GM10248 (cell line): ENCODE measurements around the gene LY86.
A peak's percentile ranks its signal among the peaks of the same experiment; 100 is the strongest.

Experiments used
- CTCF ChIA-PET: fragments of 300-600 bp; sonication (Branson Sonifier 250); formaldehyde crosslinking; extraction: SDS; loops from one replicate; lab custom pipeline; 2021; ENCODE audit warnings: antibody characterized with exemption; lab: Yijun Ruan, JAX
- POLR2A ChIA-PET: fragments of 350-650 bp; sonication (Branson Sonifier 250); formaldehyde crosslinking; extraction: SDS; loops from one replicate; lab custom pipeline; 2020; ENCODE audit warnings: antibody characterized with exemption; lab: Yijun Ruan, JAX
- DNase-seq: peaks from one replicate; pipeline ENCODE4 v3.0.0; 2012; ENCODE audit errors: extremely low spot score
- CTCF ChIP-seq: IDR thresholded peaks from 2 replicates; pipeline ENCODE4 v1.5.1; 2012; ENCODE audit warnings: mild to moderate bottlenecking, low read depth; ENCODE audit errors: extremely low read depth, missing control alignments, control extremely low read depth

LY86 gene

GRCh38 chr6:6588064-6588923 is at the start of gene LY86:
TSS of gene LY86 (plus strand) at chr6:6588720. CDS start at chr6:6588735, 15 bp downstream.
- ChIA-PET POLR2A (interaction anchor here (0.5 to 1.7 kb wide), 4 partner anchors 41 to 1627 kb away, joined by 3 to 5 read pairs (median 4); no protein-coding TSS in a partner anchor), CTCF (interaction anchor here (0.8 to 4.0 kb wide), 10 partner anchors 14 to 687 kb away, joined by 3 to 21 read pairs (median 3); no protein-coding TSS in a partner anchor)
- DNase-seq: peak; percentile 62
- no peak for TF ChIP-seq CTCF

- CTCF ChIA-PET: interaction anchor here (0.9 to 2.5 kb wide), 3 partner anchors 8 to 1070 kb away, joined by 3 to 12 read pairs (median 5); no protein-coding TSS in a partner anchor
- POLR2A ChIA-PET: no interaction called here
Measured at GRCh38 chr6:6539036-6539435, 49.5 kb upstream of the LY86 start.

DNA sequence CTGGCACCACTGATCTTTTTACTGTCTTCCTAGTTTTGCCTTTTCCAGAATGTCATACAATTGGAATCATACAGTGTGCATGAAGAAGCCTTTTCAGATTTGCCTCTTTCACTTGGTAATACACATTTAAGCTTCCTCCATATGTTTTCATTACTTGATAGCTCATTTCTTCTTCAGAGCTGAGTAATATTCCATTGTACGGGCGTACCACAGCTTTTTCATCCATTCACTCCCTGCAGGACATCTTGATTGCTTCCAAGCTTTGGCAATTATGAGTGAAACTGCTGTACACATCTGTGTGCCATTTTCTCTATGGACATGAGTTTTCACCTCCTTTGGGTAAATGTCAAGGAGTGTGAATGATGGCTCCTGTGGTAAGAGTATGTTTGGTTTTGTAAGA is 46.2 kb upstream of the LY86 start:
- DNase-seq: no peak
- ChIA-PET CTCF (no interaction called here), POLR2A (no interaction called here)
- no peak for TF ChIP-seq CTCF

More at GRCh38 chr6:6539036-6539435, 49.5 kb upstream of the LY86 start:
- no peak for TF ChIP-seq CTCF
- no peak for DNase-seq

DNA sequence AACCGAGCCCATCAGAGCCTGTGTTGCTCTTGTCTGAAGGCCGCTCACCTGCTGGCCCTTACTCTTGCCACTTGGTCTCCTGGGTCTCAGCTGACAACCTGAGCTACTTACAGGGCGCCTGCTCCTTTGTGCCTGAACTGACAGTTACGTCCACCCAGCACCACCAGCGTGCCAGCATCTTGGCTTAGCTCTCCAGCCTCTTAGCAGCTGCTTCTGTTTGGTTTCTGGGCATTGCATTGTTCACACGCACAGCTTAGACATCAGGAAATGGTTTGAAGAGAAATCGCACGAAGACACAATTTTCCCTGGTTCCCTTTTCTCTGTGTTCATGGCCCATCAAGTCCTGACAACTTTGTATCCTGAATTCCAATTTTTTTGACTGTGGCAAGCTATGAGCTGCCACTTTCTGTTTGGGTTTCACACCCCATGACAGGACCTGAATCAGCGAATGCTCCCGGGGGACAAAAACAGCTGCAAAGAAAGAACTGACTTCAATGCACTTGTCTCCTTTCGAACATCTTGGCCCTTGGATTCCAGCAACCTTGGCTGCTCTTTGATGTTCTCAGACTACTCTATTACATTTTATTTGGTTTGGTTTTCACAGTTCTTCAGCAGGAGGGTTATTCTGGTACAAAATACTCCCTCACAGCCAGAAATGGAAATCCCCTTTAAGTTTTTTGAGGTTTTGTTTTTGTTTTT is 45.2 kb upstream of the LY86 start:
- no peak for TF ChIP-seq CTCF
- DNase-seq: peak; percentile 52
- CTCF ChIA-PET: interaction anchor here (0.7 to 2.1 kb wide), 6 partner anchors 11 to 26 kb away, joined by 3 to 7 read pairs (median 3); no protein-coding TSS in a partner anchor
- POLR2A ChIA-PET: no interaction called here

DNA sequence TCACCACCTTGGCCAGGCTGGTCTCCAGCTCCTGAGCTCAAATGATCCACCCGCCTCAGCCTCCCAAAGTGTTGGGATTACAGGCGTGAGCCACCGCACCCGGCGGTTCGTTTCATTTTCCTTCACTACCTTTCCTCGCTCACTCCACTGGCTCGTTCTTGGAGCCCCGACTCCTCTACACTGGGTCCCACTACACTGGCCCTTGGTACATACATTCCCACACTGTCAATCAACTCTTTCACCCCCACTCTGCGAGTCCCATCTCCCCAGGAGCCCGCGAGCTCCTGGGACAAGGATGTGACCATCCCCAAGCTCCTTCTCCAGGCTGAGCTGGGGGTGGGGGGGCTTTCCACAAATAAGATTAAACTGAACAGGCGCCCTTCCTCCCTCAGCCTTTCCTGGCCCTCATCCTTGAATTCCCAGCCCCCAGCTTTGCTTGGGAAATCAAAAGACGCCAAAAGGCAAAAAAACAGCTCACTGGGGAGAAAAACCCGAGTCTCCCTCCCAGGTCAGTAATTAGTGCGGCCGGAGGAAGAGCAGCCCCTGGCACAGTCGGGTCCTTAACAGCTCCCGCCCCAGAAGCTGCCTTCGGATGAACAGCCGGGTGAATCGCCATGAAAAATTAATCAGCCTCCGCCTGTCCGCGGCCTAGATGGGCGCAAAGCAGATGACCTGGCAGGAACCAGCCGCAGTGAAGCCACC is 42.8 kb upstream of the LY86 start:
- ChIA-PET POLR2A (interaction anchor here (0.6 kb wide), 1 partner anchor 556 kb away, joined by 3 read pairs; no protein-coding TSS in a partner anchor), CTCF (interaction anchor here (0.8 to 4.3 kb wide), 22 partner anchors 10 to 1075 kb away, joined by 3 to 59 read pairs (median 6); no protein-coding TSS in a partner anchor)
- TF ChIP-seq CTCF: no peak
- DNase-seq: peak; percentile 35
